Fibroblast of lung (primary cell): ENCODE results near the gene CISH.

Experiments used
- EZH2 ChIP-seq: IDR thresholded peaks from 2 replicates; pipeline ENCODE4 v1.5.1; 2012; ENCODE audit warnings: low read length, control low read depth, mild to moderate bottlenecking; ENCODE audit errors: missing control alignments
- TF ChIP-seq, protein P1 (sequence below), 2 donors: IDR thresholded peaks in 1 of 2; conservative IDR thresholded peaks in 1 of 2; 1 replicate in 1 of 2; 2 replicates in 1 of 2; pipeline ENCODE4 v1.5.1; 2011 to 2012; ENCODE audit warnings: low read length in 2 of 2, control low read depth in 1 of 2, inconsistent platforms in 1 of 2, low read depth in 1 of 2, mild to moderate bottlenecking in 1 of 2

DNA sequence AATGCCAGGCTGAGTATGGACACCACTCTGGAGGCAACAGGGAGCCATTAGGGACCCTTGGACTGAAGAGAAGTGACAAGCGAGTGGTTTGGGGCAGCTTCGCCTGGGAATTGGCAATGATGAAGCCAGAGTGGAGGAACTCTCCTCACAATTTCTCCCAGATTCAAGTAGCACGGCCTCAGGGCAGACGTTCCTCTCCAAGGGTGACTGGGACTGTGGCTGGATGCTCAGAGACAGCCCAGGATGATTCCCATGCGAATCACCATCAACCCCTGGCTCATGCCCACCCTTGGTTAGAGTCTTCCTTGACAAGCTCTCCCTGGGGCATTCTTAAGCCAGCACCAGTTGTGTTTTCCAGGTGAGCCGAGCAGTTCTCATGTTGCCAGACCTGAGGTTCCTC lies 46.8 kb upstream of the CISH start:
- TF ChIP-seq, protein P1, sequence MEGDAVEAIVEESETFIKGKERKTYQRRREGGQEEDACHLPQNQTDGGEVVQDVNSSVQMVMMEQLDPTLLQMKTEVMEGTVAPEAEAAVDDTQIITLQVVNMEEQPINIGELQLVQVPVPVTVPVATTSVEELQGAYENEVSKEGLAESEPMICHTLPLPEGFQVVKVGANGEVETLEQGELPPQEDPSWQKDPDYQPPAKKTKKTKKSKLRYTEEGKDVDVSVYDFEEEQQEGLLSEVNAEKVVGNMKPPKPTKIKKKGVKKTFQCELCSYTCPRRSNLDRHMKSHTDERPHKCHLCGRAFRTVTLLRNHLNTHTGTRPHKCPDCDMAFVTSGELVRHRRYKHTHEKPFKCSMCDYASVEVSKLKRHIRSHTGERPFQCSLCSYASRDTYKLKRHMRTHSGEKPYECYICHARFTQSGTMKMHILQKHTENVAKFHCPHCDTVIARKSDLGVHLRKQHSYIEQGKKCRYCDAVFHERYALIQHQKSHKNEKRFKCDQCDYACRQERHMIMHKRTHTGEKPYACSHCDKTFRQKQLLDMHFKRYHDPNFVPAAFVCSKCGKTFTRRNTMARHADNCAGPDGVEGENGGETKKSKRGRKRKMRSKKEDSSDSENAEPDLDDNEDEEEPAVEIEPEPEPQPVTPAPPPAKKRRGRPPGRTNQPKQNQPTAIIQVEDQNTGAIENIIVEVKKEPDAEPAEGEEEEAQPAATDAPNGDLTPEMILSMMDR (conservative IDR thresholded peaks at IDR 0.05 in 1 of 2, IDR thresholded peaks at IDR 0.05 in 1 of 2; ENCODE audit: low read depth in 1 of 2, low read length in 2 of 2) = no peak
- TF ChIP-seq EZH2 = no peak
